Colonic mucosa (tissue), 4 donors: ENCODE data around the gene CAMTA1. TPM values are rescaled to one million over a fixed set of nuclear protein-coding genes. Genes with fewer than 3 reads are reported as not detected.

Experiments used
- DNase-seq: peaks from one replicate; pipeline ENCODE4 v3.0.0-alpha.2; 2020
- H3K27ac ChIP-seq: fragments of 200-600 bp; one replicate; pipeline ENCODE4 v1.8.0; 2021
- H3K27me3 ChIP-seq: fragments of 200-600 bp; one replicate; pipeline ENCODE4 v1.8.0; 2021
- H3K36me3 ChIP-seq: fragments of 200-600 bp; one replicate; pipeline ENCODE4 v1.8.0; 2021
- H3K4me1 ChIP-seq: fragments of 200-600 bp; one replicate; pipeline ENCODE4 v1.8.0; 2021; ENCODE audit warnings: mild to moderate bottlenecking
- H3K4me3 ChIP-seq: fragments of 200-600 bp; one replicate; pipeline ENCODE4 v1.8.0; 2021
- H3K9ac ChIP-seq, 2 donors: one replicate each; pipeline ENCODE4 v1.7.0; 2013; ENCODE audit warnings: control low read depth in 2 of 2, low read depth in 2 of 2, low read length in 2 of 2
- H3K9me3 ChIP-seq: fragments of 200-600 bp; one replicate; pipeline ENCODE4 v1.8.0; 2021
- CTCF ChIP-seq: fragments of 200-600 bp; IDR thresholded peaks from one replicate; pipeline ENCODE4 v1.8.0; 2022; ENCODE audit warnings: antibody characterized with exemption, mild to moderate bottlenecking
- intact Hi-C: fragments of 100-400 bp; cut with DNase I; formaldehyde crosslinking; loops from one replicate; pipeline ENCODE4 v1.14.1; 2022
- total RNA-seq, 2 donors: library from RNA; stranded (reverse); fragmentation: NEBNext Ultra II Directional in 1 of 2; extraction: Animal tissue kit (Norgen Biotek cat#: 25700) in 1 of 2; gene quantifications; one replicate each; pipeline ENCODE4 v1.2.1, GENCODE V29; 2021
- donor health status: healthy.
- donor health status: DM: no; HTN: no; CAD: no.
- donor health status: DM: no; HTN: no; CAD: no.

Gene CAMTA1
- total RNA-seq, 2 donors from 2014 or later = 76.8 to 92.8 TPM

GRCh38 chr1:7677815-7678214 is 892.6 kb downstream of the CAMTA1 start:
- Histone ChIP-seq H3K9me3 (no peaks in the 10 kb centered on the region), H3K9ac (no peak overlapping the region), H3K4me1 (no peaks in the 10 kb centered on the region), H3K4me3 (no peak overlapping the region), H3K27ac (no peak overlapping the region), H3K36me3 (no peaks in the 10 kb centered on the region), H3K27me3 (no peaks in the 10 kb centered on the region)
- no peak for TF ChIP-seq CTCF
- intact Hi-C loops = no loop called here
- DNase-seq = no peak

GRCh38 chr1:7678491-7679158 is 893.4 kb downstream of the CAMTA1 start:
- H3K9me3 ChIP-seq = no peaks in the 10 kb centered on the region
- H3K27ac ChIP-seq = no peak overlapping the region
- no peak for TF ChIP-seq CTCF
- peak; percentile 73 for DNase-seq
- H3K4me1 ChIP-seq = no peaks in the 10 kb centered on the region
- no peak overlapping the region for H3K4me3 ChIP-seq
- H3K27me3 ChIP-seq = no peaks in the 10 kb centered on the region
- H3K9ac ChIP-seq = no peak overlapping the region
- intact Hi-C loops = no loop called here
- H3K36me3 ChIP-seq = no peaks in the 10 kb centered on the region

- no peak overlapping the region for H3K4me3 ChIP-seq
- intact Hi-C loops = no loop called here
- no peak overlapping the region for H3K27ac ChIP-seq
- no peaks in the 10 kb centered on the region for H3K27me3 ChIP-seq
- no peak for DNase-seq
- H3K4me1 ChIP-seq = no peaks in the 10 kb centered on the region
- no peak for TF ChIP-seq CTCF
- no peaks in the 10 kb centered on the region for H3K36me3 ChIP-seq
- H3K9me3 ChIP-seq = no peaks in the 10 kb centered on the region
- peak overlapping the region in 1 of 2 donors; percentile 66 for H3K9ac ChIP-seq
Measured at GRCh38 chr1:7679159-7679872, 894.1 kb downstream of the CAMTA1 start.

- no peaks in the 10 kb centered on the region for H3K4me1 ChIP-seq
- H3K9ac ChIP-seq = peak overlapping the region; percentile 66 to 72
- peak overlapping the region; percentile 83 for H3K4me3 ChIP-seq
- intact Hi-C loops = no loop called here
- H3K36me3 ChIP-seq = no peaks in the 10 kb centered on the region
- no peaks in the 10 kb centered on the region for H3K27me3 ChIP-seq
- H3K27ac ChIP-seq = no peak overlapping the region
- no peak for TF ChIP-seq CTCF
- DNase-seq = no peak
- no peaks in the 10 kb centered on the region for H3K9me3 ChIP-seq
Measured at GRCh38 chr1:7679873-7680206, 894.6 kb downstream of the CAMTA1 start.

GRCh38 chr1:7680207-7680954 is 895.1 kb downstream of the CAMTA1 start:
- TF ChIP-seq CTCF = no peak
- intact Hi-C loops = no loop called here
- H3K9me3 ChIP-seq = no peaks in the 10 kb centered on the region
- H3K27ac ChIP-seq = no peak overlapping the region
- H3K4me1 ChIP-seq = no peaks in the 10 kb centered on the region
- peak overlapping the region; percentile 83 for H3K4me3 ChIP-seq
- H3K9ac ChIP-seq = peak overlapping the region; percentile 66 to 72
- peak; percentile 58 for DNase-seq
- H3K27me3 ChIP-seq = no peaks in the 10 kb centered on the region
- H3K36me3 ChIP-seq = no peaks in the 10 kb centered on the region
